K562 (cell line): ENCODE results near the gene ELP1. TPM values are rescaled to one million over a fixed set of nuclear protein-coding genes. Genes with fewer than 3 reads are reported as not detected.

Experiments used
- CHD1 ChIP-seq: fragments of 200-600 bp; sonication (generic); IDR thresholded peaks from one replicate; pipeline ENCODE4 v1.6.1; 2012; ENCODE audit warnings: mild to moderate bottlenecking, moderate library complexity, low read length, inconsistent platforms
- CREB1 ChIP-seq, 2 experiments: sonication (generic) in 1 of 2; formaldehyde crosslinking in 1 of 2; IDR thresholded peaks; 2 replicates each; pipeline versions ENCODE4 v1.6.1 to v1.8.0; 2012 to 2022; ENCODE audit warnings: inconsistent platforms in 1 of 2, mild to moderate bottlenecking in 1 of 2, missing genetic modification reagents in 1 of 2, moderate library complexity in 1 of 2
- DIDO1 ChIP-seq: fragments of 450-650 bp; IDR thresholded peaks from 2 replicates; pipeline ENCODE4 v1.6.1; 2016; ENCODE audit warnings: low read depth, missing biosample characterization, missing genetic modification characterization
- EWSR1 ChIP-seq: fragments of 450-650 bp; IDR thresholded peaks from 2 replicates; pipeline ENCODE4 v1.6.1; 2018; ENCODE audit warnings: borderline replicate concordance, mild to moderate bottlenecking, low read depth, moderate library complexity; ENCODE audit not compliant: partially characterized antibody
- FOXA3 ChIP-seq, 2 experiments: fragments of 450-650 bp in 1 of 2; sonication (generic) in 1 of 2; formaldehyde crosslinking; IDR thresholded peaks in 1 of 2; conservative IDR thresholded peaks in 1 of 2; 2 replicates each; pipeline versions ENCODE4 v1.4.0 to v1.8.0; 2020 to 2022; ENCODE audit warnings: mild to moderate bottlenecking in 2 of 2, missing genetic modification reagents in 1 of 2
- HES1 ChIP-seq: fragments of 450-650 bp; IDR thresholded peaks from 2 replicates; pipeline ENCODE4 v1.6.1; 2016; ENCODE audit warnings: low read depth, mild to moderate bottlenecking, moderate library complexity
- HNRNPH1 ChIP-seq: fragments of 200-400 bp; formaldehyde crosslinking; optimal IDR thresholded peaks from 2 replicates; pipeline ENCODE3; 2017; ENCODE audit warnings: low read depth, mild to moderate bottlenecking, low read length, moderate library complexity
- ID3 ChIP-seq, 2 experiments: fragments of 250-450 bp in 1 of 2; fragments of 450-650 bp in 1 of 2; sonication (Bioruptor Pico) in 1 of 2; IDR thresholded peaks; 2 replicates each; pipeline versions ENCODE4 v1.6.1 to v1.8.0; 2016 to 2021; ENCODE audit warnings: mild to moderate bottlenecking in 2 of 2, moderate library complexity in 2 of 2, missing compliant biosample characterization in 1 of 2, missing genetic modification characterization in 1 of 2
- JUND ChIP-seq, 2 experiments: IDR thresholded peaks; 2 replicates in 1 of 2; 3 replicates in 1 of 2; pipeline ENCODE4 v1.6.1; 2011; ENCODE audit warnings: borderline replicate concordance in 2 of 2, low read depth in 2 of 2, low read length in 2 of 2, improper control_type of control experiment in 1 of 2, missing biosample characterization in 1 of 2, missing genetic modification characterization in 1 of 2, missing genetic modification reagents in 1 of 2
- LCOR ChIP-seq: sonication (generic); formaldehyde crosslinking; IDR thresholded peaks from 2 replicates; pipeline ENCODE4 v1.8.0; 2022; ENCODE audit warnings: mild to moderate bottlenecking, missing genetic modification reagents
- SETDB1 ChIP-seq: IDR thresholded peaks from one replicate; pipeline ENCODE4 v1.6.1; 2012; ENCODE audit warnings: low read length, control low read depth, inconsistent platforms
- SMAD3 ChIP-seq: fragments of 450-650 bp; formaldehyde crosslinking; conservative IDR thresholded peaks from 2 replicates; pipeline ENCODE4 v1.4.0; 2020; ENCODE audit warnings: mild to moderate bottlenecking
- STAG1 ChIP-seq: sonication (generic); formaldehyde crosslinking; IDR thresholded peaks from 2 replicates; pipeline ENCODE4 v1.5.0; 2020; ENCODE audit warnings: missing genetic modification reagents, borderline replicate concordance
- ZNF282 ChIP-seq: sonication (generic); formaldehyde crosslinking; IDR thresholded peaks from 2 replicates; pipeline ENCODE4 v1.8.1; 2023; ENCODE audit warnings: missing genetic modification reagents
- ZNF766 ChIP-seq: fragments of 200-800 bp; sonication (Bioruptor generic); conservative IDR thresholded peaks from 2 replicates; pipeline ENCODE4 v1.6.1; 2016; ENCODE audit warnings: missing genetic modification characterization, missing compliant biosample characterization
- polyA plus RNA-seq, 8 experiments: library from polyadenylated mRNA; depleted of rRNA in 4 of 8; stranded (reverse) in 5 of 8; unstranded in 3 of 8; fragments of >200 nt; fragmentation: Nextera tagmentation in 2 of 8; fragmentation: Illumina TruSeq in 1 of 8; extraction: Ambion mirVana in 2 of 8; extraction: Trizol in 1 of 8; gene quantifications; 2 replicates each; pipeline versions ENCODE4 v1.2.1 to v1.2.3, GENCODE V29; 2011 to 2014; ENCODE audit warnings: inconsistent platforms in 1 of 8, missing spikeins in 1 of 8
- total RNA-seq, 7 experiments: library from RNA; depleted of rRNA in 6 of 7; stranded (reverse); fragments of >200 nt in 6 of 7; fragmentation: Illumina TruSeq in 2 of 7; extraction: Trizol in 2 of 7; gene quantifications; 2 replicates each; pipeline versions ENCODE4 v1.2.1 to v1.2.3, GENCODE V29; 2011 to 2021; ENCODE audit warnings: low replicate concordance in 1 of 7
- TF ChIP-seq, protein P1 (sequence below): sonication (generic); formaldehyde crosslinking; IDR thresholded peaks from 2 replicates; pipeline ENCODE4 v1.8.1; 2023; ENCODE audit warnings: mild to moderate bottlenecking, missing genetic modification reagents
- TF ChIP-seq, protein P2 (sequence below): fragments of 450-650 bp; formaldehyde crosslinking; IDR thresholded peaks from 2 replicates; pipeline ENCODE4 v1.4.0; 2020; ENCODE audit warnings: mild to moderate bottlenecking
- TF ChIP-seq, protein P3 (sequence below), 2 experiments: IDR thresholded peaks; 2 replicates each; pipeline ENCODE4 v1.6.1; 2012; ENCODE audit warnings: improper control_type of control experiment in 2 of 2, low read depth in 2 of 2, low read length in 2 of 2, borderline replicate concordance in 1 of 2

Gene ELP1
- total and polyA plus RNA-seq, 9 of the 15 experiments (the other 6 are each of a cell fraction or from before 2014, with no cell fraction given) = 17.0 to 48.6 (median 39.7) TPM

GRCh38 chr9:108903420-108904103, 30.4 kb downstream of the ELP1 start (continued):
- TF ChIP-seq, protein P1, sequence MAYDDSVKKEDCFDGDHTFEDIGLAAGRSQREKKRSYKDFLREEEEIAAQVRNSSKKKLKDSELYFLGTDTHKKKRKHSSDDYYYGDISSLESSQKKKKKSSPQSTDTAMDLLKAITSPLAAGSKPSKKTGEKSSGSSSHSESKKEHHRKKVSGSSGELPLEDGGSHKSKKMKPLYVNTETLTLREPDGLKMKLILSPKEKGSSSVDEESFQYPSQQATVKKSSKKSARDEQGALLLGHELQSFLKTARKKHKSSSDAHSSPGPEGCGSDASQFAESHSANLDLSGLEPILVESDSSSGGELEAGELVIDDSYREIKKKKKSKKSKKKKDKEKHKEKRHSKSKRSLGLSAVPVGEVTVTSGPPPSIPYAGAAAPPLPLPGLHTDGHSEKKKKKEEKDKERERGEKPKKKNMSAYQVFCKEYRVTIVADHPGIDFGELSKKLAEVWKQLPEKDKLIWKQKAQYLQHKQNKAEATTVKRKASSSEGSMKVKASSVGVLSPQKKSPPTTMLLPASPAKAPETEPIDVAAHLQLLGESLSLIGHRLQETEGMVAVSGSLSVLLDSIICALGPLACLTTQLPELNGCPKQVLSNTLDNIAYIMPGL (CRISPR knock-in tag) = no peak
- TF ChIP-seq CREB1 (IDR thresholded peaks at IDR 0.05) = no peak
- TF ChIP-seq CREB1 (CRISPR knock-in tag; IDR thresholded peaks at IDR 0.05) = 0 out of 2 replicates have a peak, but pooled peaks have one; percentile 30
- TF ChIP-seq CHD1 = no peak
- TF ChIP-seq ZNF282 (CRISPR knock-in tag) = no peak
- TF ChIP-seq FOXA3 (CRISPR knock-in tag; conservative IDR thresholded peaks at IDR 0.05 in 1 of 2, IDR thresholded peaks at IDR 0.05 in 1 of 2) = peak; percentile 97 to 100
- no peak for TF ChIP-seq HNRNPH1
- no peak for TF ChIP-seq EWSR1
- no peak for TF ChIP-seq DIDO1 (tag)
- no peak for TF ChIP-seq ZNF766 (CRISPR knock-in tag)
- TF ChIP-seq, protein P2, sequence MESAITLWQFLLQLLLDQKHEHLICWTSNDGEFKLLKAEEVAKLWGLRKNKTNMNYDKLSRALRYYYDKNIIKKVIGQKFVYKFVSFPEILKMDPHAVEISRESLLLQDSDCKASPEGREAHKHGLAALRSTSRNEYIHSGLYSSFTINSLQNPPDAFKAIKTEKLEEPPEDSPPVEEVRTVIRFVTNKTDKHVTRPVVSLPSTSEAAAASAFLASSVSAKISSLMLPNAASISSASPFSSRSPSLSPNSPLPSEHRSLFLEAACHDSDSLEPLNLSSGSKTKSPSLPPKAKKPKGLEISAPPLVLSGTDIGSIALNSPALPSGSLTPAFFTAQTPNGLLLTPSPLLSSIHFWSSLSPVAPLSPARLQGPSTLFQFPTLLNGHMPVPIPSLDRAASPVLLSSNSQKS = no peak
- TF ChIP-seq HES1 = peak; percentile 80
- TF ChIP-seq LCOR (CRISPR knock-in tag) = no peak
- TF ChIP-seq, protein P3, sequence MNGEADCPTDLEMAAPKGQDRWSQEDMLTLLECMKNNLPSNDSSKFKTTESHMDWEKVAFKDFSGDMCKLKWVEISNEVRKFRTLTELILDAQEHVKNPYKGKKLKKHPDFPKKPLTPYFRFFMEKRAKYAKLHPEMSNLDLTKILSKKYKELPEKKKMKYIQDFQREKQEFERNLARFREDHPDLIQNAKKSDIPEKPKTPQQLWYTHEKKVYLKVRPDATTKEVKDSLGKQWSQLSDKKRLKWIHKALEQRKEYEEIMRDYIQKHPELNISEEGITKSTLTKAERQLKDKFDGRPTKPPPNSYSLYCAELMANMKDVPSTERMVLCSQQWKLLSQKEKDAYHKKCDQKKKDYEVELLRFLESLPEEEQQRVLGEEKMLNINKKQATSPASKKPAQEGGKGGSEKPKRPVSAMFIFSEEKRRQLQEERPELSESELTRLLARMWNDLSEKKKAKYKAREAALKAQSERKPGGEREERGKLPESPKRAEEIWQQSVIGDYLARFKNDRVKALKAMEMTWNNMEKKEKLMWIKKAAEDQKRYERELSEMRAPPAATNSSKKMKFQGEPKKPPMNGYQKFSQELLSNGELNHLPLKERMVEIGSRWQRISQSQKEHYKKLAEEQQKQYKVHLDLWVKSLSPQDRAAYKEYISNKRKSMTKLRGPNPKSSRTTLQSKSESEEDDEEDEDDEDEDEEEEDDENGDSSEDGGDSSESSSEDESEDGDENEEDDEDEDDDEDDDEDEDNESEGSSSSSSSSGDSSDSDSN (IDR thresholded peaks at IDR 0.05; ENCODE audit: borderline replicate concordance in 1 of 2, low read depth in 2 of 2, low read length in 2 of 2) = no peak
- peak; percentile 89 for TF ChIP-seq JUND (IDR thresholded peaks at IDR 0.05; ENCODE audit: borderline replicate concordance, low read depth, low read length)
- TF ChIP-seq JUND (tag; IDR thresholded peaks at IDR 0.05; ENCODE audit: borderline replicate concordance, low read depth, low read length) = peak; percentile 94
- no peak for TF ChIP-seq STAG1
- TF ChIP-seq SETDB1 = no peak
- TF ChIP-seq SMAD3 = no peak
- no peak for TF ChIP-seq ID3 (CRISPR knock-in tag; IDR thresholded peaks at IDR 0.05)
- no peak for TF ChIP-seq ID3 (tag; IDR thresholded peaks at IDR 0.05)
